ENCODE data around the gene CPN1.
"Not testable (repeated sequence)": the region's sequence is repeated elsewhere in the genome, so short reads cannot be mapped to it uniquely, and the experiment has no call there.

The CPN1 gene

GRCh38 chr10:100081075-100082001, at the start of gene CPN1:
Gene CPN1, minus strand, starts transcription at chr10:100081869. Its CDS starts 244 bp downstream, at chr10:100081625.
- DNase-seq: no peak

- DNase-seq: no peak
Measured at GRCh38 chr10:100130831-100131230, 49.2 kb upstream of the CPN1 start.

- DNase-seq: no peak
Measured at GRCh38 chr10:100129424-100129823, 47.8 kb upstream of the CPN1 start.

GRCh38 chr10:100128951-100129350, 47.3 kb upstream of the CPN1 start:
- DNase-seq: no peak

- not testable (repeated sequence) for DNase-seq
Measured at GRCh38 chr10:100125335-100125734, 43.7 kb upstream of the CPN1 start.

GRCh38 chr10:100124097-100124496, 42.4 kb upstream of the CPN1 start:
- no peak for DNase-seq

- DNase-seq: no peak
Measured at GRCh38 chr10:100122780-100123179, 41.1 kb upstream of the CPN1 start.

- DNase-seq: no peak
Measured at GRCh38 chr10:100120550-100120949, 38.9 kb upstream of the CPN1 start.

GRCh38 chr10:100119726-100120125, 38.1 kb upstream of the CPN1 start:
- no peak for DNase-seq

GRCh38 chr10:100114976-100115770, 33.5 kb upstream of the CPN1 start:
- no peak for DNase-seq

- no peak for DNase-seq
Measured at GRCh38 chr10:100114460-100114859, 32.8 kb upstream of the CPN1 start.

GRCh38 chr10:100109670-100110069, 28.0 kb upstream of the CPN1 start:
- DNase-seq: no peak

- DNase-seq: no peak
Measured at GRCh38 chr10:100106865-100107264, 25.2 kb upstream of the CPN1 start.

GRCh38 chr10:100104300-100104699, 22.6 kb upstream of the CPN1 start:
- no peak for DNase-seq

- no peak for DNase-seq
Measured at GRCh38 chr10:100103581-100103980, 21.9 kb upstream of the CPN1 start.

- no peak for DNase-seq
Measured at GRCh38 chr10:100101192-100102076, 19.8 kb upstream of the CPN1 start.

- DNase-seq: peak; percentile 1
Measured at GRCh38 chr10:100100651-100101184, 19.0 kb upstream of the CPN1 start.

GRCh38 chr10:100089241-100089640, 7.6 kb upstream of the CPN1 start:
- DNase-seq: no peak

GRCh38 chr10:100086708-100087107, 5.0 kb upstream of the CPN1 start:
- not testable (repeated sequence) for DNase-seq

- no peak for DNase-seq
Measured at GRCh38 chr10:100085596-100085995, 3.9 kb upstream of the CPN1 start.

- no peak for DNase-seq
Measured at GRCh38 chr10:100083623-100084022, 2.0 kb upstream of the CPN1 start.

- not testable (repeated sequence) for DNase-seq
Measured at GRCh38 chr10:100082276-100082675, 607 bp upstream of the CPN1 start.

GRCh38 chr10:100076750-100077149, 4.9 kb downstream of the CPN1 start:
- DNase-seq: no peak

Data from suppressor macrophage treated with lipopolysaccharide for 4 hours (primary cell).